Right ventricle myocardium inferior (tissue), 1 donor: ENCODE data around the gene CLIC5. TPM values are rescaled to one million over a fixed set of nuclear protein-coding genes. Genes with fewer than 3 reads are reported as not detected.

ENCODE experiments used
- ATAC-seq: fragments of 200-7000 bp; cut with Tn5 transposase; one replicate; pipeline ENCODE4 v1.9.1; 2020; ENCODE audit warnings: mild to moderate bottlenecking, moderate library complexity
- DNase-seq: peaks from one replicate; pipeline ENCODE4 v3.0.0; 2021; ENCODE audit errors: missing footprints
- intact Hi-C: fragments of 100-400 bp; cut with DNase I; formaldehyde crosslinking; loops from one replicate; pipeline ENCODE4 v1.11.0; 2022
- total RNA-seq: library from RNA; stranded (reverse); fragmentation: NEBNext Ultra II Directional; extraction: Animal tissue kit (Norgen Biotek cat#: 25700); gene quantifications from one replicate; pipeline ENCODE4 v1.2.1, GENCODE V29; 2021
- donor health status: DM: no; HTN: yes; CAD: no; lungs with severe emphysema.

Gene CLIC5
- total RNA-seq, 1 donor from 2014 or later = 312 TPM

DNA sequence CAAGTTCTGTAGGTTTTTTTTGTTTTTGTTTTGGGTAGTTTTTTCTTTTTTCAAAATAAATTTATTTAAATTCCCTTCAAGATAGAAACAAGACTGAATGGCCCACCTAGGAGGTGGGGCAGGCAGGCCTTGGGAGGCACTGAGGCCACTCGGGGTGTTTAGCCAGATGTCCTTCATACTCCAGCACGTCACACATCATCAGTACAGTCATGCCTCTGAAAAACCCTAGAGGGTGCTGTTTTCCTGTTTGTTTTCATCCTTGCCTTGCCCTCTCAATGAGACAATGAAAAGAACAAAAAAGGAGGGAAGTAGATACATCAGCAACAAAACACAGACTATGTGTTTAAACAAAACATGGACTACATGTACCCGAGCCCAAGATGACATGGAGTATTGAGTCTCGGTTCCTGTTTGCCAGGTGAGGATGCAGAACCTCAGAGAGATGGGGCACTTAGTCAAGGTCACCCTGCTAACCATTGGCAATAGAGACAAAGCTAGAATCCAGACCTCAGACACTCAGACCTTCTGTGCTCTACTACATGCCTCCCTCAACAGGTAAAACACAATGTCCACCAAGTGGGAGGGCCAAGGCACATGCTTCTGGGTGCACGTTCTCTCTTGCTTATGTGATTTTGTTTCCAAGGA, 26.8 kb upstream of the CLIC5 start:
- ATAC-seq = peak; percentile 61
- intact Hi-C loops = loop anchor here (2.0 kb wide), 1 partner anchor 88 kb away; no protein-coding TSS in a partner anchor

DNA sequence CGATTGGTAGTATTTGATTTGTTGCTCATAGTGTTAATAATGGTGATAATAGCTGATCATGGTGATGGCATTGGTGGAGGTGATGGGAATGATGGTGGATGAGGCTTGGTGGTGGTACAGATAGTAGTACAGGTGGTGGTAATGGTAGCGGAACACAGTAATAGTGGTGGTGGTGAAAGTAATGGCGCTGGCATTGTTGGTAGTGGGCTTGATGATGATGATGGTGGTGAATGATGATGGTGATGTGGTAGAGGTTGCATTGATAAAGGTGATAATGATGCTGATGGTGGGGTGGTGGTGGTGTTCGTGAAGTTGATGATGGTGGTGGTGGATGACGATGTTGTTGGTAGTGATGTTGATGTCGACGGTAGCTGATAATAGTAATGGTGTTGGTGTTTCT, 24.6 kb upstream of the CLIC5 start:
- DNase-seq (no peak), ATAC-seq (no peak)
- intact Hi-C loops = no loop called here

More for the DNA sequence above, 26.8 kb upstream of the CLIC5 start:
- DNase-seq = no peak

DNA sequence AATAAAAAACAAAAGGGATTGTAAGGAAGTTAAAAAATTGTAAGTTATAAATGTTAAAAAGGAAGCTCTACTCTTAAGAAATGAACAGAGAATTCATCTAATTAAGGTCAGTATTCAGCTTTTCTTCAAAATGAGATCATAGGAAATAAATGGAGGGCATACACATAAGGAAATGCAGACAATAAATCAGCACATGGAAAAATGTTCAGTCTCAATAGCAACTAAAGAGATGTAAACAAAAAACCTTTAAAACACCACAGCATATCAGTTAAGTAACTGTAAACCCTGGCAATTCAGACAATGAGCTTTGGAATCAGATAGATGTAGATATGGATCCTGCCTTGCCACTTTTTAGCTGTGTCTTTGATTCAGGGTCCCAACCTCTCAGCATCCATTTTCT, 24.0 kb upstream of the CLIC5 start:
- ATAC-seq (no peak), DNase-seq (no peak)
- intact Hi-C loops = no loop called here

DNA sequence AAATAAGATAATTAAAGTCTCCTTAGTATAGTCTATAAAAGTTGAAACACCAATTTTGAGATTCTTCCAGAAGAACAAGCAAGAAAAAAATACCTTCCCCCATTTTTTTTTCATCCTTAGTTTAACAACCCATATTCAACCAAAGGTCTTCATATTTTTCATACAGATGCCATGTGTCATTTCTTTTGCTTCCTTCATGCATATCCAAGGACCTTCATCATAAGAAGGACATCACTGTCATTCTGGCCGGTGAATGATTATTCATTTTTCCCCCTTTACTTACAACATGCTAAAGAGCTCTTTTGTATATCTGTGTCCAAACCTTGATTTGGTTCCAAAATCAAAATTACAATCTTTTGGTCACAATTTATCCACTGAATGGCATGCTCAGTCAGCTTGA, 21.3 kb upstream of the CLIC5 start:
- DNase-seq (no peak), ATAC-seq (no peak)
- intact Hi-C loops = no loop called here

DNA sequence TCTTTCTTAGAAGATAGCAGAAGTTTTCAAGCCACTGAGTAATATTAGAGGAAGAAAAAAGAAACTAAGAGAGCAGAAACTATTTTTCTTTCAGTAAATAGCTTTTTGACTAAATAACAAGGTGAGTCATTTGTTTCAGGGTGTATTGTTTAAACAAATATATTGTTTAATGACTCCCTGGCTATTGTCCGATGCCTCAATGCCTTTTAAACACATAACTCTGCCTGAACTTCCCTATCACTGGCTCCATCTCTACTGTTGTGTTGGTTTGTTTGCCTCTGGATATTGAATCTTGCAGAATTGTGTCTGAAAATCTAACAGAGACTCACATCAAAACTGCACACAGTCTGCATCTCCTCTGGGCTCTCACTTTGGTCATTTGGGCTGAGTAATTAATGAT, 19.6 kb upstream of the CLIC5 start:
- no peak for DNase-seq
- intact Hi-C loops = no loop called here
- no peak for ATAC-seq

DNA sequence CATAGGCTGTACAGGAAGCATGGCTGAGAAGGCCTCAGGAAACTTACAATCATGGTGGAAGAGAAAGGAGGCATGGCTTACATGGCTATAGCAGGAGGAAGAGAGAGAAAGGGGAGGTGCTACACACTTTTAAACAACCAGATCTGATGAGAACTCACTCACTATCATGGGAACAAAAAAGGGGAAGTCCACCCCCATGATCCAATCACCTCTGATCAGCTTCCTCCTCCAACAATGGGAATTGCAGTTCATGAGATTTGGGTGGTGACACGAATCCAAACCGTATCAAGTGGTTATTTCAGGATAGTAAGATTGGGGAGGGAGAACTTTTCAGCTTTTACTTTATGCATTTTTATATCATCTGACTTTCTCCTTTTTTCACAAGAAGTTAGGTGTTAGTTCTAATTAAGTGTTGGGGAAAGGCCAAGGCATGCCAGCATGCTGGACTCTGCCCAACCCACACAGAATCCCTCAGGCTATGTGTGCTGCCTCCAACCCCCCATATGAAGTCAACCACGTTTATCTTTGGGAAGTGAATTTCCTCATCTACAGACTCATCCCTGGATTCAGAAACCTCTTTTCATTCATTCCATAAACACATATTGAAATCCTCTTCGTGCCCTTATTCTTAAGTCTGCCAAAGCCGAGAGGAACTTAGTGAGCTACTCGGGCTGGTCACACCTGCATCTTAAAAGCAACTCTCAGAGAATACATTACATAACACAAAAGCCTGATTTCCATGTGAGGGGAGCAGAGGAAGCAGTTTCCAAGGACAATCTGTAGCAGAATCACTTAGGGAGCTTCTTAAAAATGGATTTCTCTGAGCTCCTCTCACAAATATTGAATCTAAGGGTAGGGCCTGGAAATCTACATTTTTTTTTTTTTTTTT, 16.7 kb upstream of the CLIC5 start:
- intact Hi-C loops = no loop called here
- no peak for ATAC-seq
- DNase-seq = no peak

DNA sequence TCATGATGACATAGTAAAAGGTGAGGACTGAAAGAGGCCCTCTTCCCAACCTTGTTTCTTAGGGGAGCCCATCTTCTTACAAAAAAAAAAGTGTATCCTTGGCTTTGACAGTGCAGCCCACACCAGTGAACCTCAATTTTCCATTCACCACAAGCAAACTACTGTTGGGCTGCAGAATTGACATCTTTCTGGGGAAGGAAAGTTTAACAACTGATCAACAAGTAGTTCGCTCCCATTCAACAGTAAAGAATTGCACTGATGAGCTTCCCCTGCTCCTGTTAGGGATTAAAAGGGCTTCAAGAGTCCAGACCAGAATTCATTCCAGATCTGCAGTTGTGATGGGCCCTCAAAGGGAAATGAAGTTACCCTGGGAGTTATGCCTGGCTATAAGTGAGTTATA, 13.9 kb upstream of the CLIC5 start:
- ATAC-seq (no peak), DNase-seq (no peak)
- intact Hi-C loops = no loop called here

DNA sequence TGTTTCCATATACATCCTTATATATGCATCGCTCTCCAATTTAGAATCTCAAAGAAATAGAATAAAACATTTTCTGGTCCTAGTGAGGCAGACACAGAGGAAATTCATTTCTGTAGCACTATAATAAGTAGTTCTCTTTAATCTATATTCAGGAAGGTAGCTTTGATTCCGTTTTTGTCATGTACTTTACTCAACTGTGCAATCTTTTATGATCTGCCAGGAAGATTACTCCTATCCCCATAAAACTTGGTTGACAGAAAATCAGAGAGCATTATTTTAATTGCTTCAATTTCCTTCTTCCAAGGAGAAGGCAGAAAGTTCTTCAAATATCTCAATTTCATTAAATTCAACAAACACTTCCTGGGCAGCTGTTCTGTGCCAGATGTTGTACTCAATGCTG, 10.6 kb upstream of the CLIC5 start:
- DNase-seq (no peak), ATAC-seq (no peak)
- intact Hi-C loops = no loop called here

DNA sequence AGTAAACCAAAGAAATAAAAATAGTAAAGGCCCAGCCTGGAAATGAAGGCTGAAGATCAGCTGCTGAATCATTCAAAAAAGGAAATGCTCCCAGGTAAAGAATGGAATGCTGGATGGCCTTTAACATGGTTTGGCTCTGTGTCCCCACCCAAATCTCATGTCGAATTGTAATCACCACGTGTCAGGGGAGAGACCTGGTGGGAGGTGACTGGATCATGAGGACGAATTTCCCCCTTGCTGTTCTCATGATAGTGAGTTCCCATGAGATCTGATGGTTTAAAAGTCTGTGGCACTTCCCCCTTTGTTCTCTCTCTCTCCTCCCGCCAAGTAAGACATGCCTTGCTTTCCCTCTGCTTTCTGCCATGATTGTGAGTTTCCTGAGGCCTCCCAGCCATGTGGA, 9.9 kb upstream of the CLIC5 start:
- no peak for ATAC-seq
- intact Hi-C loops = no loop called here
- DNase-seq = no peak

DNA sequence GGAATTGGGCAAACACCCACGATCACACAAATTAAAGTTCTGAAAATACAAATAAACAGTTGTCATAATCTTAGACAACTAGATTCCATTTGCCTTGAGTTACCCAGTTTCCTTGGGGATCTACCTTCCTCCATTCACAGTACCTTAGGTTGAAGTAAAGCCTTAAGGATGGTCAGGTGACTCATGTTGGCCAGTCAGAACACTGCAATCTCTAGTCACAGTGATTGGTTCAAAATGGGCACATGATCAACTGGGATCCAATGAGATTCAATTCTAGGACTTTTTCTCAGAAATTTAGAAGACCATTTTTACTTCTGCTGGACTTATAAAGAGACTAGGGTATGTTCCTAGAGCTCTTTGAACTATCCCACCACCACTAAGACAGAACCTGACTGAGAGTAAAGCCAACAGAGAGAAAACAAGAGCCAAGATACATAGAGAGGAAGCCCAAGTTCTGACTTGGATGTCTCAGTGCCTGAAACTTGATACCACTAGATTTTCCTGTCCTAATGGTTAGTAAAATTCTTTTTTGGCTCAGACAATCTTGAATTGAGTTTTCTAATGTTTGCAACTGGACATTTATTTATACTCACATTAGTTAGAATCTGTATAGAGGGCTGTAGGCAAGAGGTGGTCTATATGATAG, 8.6 kb upstream of the CLIC5 start:
- intact Hi-C loops = no loop called here
- no peak for ATAC-seq

DNA sequence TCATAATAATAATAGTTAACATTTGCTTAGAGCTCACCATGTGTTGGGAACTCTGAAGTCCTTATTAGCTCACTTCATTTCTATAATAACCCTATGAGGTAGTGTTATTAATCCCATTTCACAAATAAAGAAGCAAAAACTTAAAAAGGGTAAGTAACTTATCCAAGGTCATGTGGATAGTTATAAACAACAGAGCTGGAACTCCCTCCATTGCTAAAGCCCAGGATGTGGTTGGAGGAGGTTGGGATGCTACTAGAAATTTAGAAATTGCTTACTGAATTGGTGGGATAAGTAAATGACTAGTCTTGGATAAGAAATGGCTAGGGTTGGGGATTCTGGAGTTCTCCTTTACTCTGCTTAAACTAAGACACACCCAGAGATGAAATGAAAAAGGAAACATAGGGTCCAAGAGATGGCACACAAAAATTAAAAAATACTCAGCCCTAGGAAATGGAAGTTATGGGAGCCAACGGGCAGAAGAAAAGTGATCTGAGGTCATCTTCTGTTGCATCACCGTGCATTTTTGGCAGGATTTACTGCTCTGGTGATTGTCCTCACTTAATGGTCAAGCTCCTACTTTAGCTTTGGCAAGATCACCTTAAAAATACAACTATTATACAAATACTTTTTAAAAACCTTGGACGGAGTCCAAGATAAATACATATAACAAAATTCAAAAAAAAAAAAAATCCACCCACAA, 7.7 kb upstream of the CLIC5 start:
- intact Hi-C loops = no loop called here
- ATAC-seq (peak; percentile 84), DNase-seq (no peak)

More for the DNA sequence above, 8.6 kb upstream of the CLIC5 start:
- no peak for DNase-seq

DNA sequence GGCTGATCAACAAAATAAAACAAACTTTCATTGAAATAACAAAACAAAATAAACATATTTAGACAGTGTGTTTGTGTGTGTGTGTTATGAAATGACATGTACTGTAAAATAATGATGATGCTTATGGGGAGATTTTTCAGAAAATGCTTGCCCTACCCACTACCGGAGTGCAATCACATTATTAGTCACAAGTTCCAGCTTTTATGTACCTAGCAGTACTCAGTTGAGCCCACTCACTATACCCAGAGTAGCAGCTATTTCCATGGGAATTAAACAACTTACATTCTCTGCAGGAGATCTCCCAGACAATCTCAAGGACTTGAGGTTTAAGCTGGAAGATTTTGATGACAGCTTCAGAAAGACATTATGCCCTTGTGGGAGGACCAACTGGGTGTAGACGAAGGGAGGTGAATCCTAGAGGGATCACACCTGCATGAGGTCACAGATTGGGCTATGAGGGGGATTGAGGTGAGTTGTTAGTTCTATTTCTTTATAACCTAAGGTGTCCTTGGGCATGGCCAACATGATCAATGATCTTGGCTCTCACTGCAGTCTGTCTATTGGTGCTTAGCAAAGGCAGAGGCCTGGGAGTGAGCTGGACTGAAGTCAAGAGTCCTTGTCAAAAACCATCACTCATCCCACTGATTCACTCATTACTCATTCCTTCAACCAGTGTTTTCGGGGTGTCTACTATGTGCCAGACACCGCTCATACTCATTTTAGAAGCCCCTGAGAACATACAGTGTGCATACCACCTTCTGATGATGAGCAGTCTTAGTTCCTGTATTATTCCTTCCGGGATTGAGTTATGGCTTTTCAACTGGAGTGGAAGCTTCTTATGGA, 6.7 kb upstream of the CLIC5 start:
- intact Hi-C loops = no loop called here
- ATAC-seq = no peak
- no peak for DNase-seq

DNA sequence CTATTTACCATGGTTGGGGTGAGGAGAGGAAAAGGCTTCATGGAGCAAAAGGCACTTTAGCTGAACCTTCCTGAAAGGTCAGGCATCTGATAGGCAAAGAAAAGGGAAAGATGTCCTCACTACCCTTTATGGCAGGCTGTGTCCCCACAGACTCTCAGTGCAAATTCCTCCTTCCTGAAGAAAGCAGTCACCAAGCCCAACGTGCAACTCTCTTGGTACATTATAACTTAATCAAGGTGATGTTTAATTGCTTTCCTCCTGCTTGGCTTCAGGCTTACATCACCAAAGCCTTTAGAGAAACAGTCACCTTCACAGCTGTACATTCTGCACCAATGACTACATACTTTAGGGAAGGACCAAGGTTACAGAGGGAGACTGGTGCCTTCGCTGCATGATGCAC, 2.1 kb upstream of the CLIC5 start:
- DNase-seq = no peak

DNA sequence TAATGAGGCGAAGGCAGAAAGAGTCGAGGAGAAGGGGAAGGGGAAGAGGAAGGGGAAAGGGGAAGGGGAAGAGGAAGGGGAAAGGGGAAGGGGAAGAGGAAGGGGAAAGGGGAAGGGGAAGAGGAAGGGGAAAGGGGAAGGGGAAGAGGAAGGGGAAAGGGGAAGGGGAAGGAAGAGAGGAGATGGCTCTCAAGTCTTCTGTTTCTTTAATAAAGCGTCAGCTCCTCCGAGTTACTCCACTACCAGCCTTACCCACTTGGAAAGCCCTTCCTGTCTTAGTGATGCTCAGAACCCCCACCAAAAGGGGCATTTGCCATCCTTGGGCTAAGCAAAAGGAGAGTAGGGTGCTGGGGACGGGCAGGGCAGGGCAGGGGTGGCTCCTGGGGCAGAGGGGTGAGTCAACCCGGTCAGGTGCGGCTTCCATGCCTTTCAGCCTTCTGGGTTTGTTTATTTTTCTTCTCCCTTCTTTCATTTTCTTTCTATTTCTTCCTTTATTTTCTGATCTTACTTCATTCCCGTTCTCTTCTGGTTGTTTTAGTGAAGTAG, 476 bp upstream of the CLIC5 start:
- intact Hi-C loops = no loop called here
- ATAC-seq (no peak), DNase-seq (no peak)

More for the DNA sequence above, 2.1 kb upstream of the CLIC5 start:
- intact Hi-C loops = no loop called here
- no peak for ATAC-seq

DNA sequence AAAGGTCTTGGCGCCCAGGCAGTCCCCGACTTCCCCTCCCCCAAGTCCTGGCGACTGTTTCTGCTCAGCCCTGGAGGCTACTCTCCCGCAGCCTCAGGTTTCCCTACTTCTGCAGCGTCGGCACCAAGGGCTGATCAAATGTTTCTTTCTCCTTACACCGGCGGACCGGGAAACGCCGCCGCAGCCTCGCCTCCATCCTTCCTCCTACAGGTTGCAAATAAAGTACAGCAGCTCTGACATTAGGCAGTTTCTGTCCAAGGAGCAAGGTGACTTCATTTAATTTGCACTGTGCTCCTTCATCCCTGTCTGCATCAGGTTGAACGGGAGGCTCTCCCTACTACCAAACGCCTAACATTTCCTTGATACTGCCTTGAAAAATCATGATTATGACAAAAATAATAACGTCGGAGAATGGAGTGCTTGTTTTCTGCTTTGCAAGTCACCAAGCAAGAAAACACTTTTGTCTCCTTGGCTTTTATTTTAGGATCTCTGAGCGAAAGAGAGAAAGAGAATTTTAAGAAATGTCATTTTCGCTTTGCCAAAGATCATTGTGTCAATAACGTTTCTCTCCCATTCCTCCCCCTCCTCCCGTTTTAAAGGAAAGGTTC, 1.0 kb downstream of the CLIC5 start:
- DNase-seq = no peak
- peak; percentile 60 for ATAC-seq
- intact Hi-C loops = loop anchor here (5.0 kb wide), 4 partner anchors 33 to 82 kb away; no protein-coding TSS in a partner anchor

DNA sequence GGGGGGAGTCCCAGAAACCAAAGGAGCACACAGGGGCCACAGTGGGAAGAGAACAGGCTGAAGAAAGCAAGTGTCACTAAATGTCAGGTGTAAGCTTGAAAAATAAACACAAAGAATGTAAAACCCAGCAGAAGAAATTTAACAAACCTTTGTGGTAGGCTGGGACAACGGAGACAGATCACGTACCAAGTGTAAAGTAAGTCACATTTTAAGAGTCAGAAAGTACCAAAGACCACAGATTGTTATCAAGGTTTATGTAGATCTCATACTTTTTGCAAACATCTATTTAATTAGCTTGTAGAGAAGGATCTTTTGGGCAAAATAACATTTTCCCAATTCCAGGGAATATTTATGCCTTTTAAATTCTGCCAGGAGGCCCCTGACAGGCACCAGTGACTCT, 1.6 kb downstream of the CLIC5 start:
- intact Hi-C loops = loop anchor here (5.0 kb wide), 4 partner anchors 33 to 82 kb away; no protein-coding TSS in a partner anchor
- ATAC-seq (no peak), DNase-seq (no peak)

DNA sequence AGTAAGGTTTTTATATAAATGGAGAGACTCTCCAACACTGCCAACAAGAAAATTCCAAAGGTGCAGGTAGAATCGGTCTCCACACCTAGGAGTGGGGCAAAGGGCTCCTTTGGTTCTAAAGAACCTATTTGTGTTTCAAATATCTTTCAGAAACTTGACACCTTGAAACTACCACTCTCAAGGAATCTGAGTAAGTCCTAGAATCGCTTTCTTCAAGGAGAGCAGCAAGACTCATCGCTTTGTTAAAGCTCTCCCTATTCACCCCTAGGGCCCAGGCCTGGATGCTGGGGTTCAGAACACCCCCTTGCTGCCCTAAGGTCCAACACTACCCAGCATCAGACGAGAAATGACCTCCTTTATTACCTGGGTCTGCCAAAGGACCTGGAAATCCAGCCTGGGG, 2.0 kb downstream of the CLIC5 start:
- ATAC-seq (no peak), DNase-seq (no peak)
- intact Hi-C loops = loop anchor here (2.0 to 5.0 kb wide), 5 partner anchors 25 to 81 kb away; no protein-coding TSS in a partner anchor
